GM15510 (cell line): ENCODE data around the gene CMIP.

Source experiments
- POLR2A ChIP-seq: IDR thresholded peaks from 3 replicates; pipeline ENCODE4 v1.6.1; 2011; ENCODE audit warnings: borderline replicate concordance; ENCODE audit not compliant: insufficient read length; ENCODE audit errors: extremely low read depth

CMIP gene

DNA sequence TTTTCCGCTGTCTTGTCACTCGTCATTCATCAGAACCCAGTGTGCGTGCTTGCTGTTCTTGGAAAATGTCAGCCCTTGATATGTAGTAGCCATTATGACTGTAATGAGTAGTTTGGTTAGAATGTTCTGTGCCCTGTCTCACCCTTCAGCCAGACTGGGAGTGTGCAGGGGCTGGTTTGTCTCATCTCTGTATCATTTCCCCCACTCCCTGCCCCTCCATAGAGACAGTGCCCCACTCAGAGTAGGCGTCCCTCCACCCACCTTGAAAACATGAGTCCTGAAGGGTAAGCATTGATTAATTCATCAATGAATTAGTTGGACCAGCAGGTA is 197.5 kb downstream of the CMIP start:
- no peak for TF ChIP-seq POLR2A

DNA sequence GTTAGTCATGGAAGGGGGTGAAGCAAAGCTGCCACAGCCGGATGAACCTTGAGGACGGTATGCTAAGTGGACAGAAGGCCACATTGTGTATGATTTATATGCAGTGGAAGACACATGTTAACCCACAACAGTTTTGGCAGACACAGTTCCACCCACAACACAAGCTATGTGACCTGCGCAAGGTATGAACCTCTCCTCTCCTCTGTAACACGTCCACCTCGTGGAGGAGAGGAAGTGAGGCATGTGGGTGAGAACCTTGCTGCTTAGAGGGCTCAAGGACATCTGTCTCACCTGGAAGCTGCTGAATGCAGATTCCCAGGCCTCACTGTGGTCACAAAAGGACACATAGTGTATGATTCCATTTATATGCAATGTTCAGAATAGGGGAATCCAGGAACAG is 198.3 kb downstream of the CMIP start:
- no peak for TF ChIP-seq POLR2A

DNA sequence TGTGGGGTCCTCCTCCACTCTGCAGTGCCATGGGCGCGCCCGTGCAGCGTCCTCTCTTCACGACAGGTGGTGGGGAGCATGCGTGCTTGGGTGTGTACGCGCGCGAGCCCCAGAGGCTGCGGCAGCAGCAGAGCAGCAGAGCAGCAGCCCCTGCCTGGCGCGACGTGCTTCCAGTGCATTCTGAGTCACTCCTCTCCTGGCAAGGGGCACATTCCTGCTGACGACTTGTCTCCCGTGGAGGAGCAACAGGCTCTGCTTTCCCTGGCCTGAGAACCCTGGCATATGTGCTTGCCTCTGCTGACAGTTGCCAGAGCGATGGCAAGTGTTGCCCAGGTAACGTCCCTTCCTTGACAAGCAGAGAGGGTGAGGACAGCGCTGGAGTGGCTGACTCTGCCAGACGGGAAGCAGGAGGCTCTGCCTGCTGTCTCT is 200.7 kb downstream of the CMIP start:
- no peak for TF ChIP-seq POLR2A

DNA sequence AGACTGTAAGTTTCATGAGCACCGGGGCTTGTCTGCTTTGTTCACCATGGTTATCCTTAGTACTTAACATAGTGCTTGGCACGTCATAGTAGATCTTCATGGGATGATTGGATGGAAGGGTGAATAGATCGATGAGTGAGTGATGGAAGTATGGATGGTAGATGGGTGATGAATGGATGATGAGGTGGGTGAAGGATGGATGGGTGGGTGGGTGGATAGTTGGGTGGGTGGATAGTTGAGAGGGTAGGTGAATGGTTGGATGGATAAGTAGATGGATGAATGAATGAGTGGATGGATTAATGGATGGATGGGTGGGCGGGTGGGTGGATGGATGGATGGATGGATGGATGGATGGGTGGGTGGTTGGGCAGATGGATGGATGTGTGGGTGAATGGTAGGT is 201.3 kb downstream of the CMIP start:
- no peak for TF ChIP-seq POLR2A

DNA sequence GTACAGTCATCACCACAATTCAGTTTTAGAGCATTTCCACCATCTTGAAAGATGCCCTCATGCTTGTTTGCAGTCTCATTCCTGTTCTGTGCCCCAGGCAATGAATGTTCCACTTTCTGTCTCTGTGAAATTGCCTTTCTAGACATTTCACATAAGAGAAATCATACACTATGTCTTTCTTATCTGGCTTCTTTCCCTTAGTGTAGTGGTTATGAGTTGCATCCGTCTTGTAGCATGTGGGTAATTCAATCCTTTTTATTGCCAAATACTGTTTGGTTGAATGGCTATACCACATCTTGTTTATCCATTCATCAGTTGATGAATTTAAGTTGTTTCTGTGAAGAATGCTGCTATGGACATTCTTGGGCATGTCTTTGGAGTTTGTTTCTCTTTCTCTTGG is 202.0 kb downstream of the CMIP start:
- TF ChIP-seq POLR2A, result no peak

DNA sequence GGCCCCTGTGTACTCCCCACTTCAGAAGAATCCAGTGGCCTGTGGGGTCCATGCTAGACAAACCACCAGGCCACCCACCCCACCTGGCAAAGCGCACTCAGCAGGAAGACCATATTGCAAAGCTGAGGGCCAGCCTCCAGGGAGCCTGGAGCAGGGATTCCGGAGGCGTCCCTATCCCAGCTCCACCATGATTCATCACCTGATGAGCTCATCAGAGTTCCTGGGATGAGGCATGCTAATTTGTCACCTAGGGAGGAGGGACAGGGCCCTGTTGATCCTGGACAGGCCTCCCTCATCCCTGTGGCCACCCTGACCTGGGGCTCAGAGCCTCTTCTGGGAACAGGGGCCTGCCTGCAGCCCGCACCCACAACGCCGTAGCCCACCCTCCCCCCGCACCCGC is 202.9 kb downstream of the CMIP start:
- no peak for TF ChIP-seq POLR2A

DNA sequence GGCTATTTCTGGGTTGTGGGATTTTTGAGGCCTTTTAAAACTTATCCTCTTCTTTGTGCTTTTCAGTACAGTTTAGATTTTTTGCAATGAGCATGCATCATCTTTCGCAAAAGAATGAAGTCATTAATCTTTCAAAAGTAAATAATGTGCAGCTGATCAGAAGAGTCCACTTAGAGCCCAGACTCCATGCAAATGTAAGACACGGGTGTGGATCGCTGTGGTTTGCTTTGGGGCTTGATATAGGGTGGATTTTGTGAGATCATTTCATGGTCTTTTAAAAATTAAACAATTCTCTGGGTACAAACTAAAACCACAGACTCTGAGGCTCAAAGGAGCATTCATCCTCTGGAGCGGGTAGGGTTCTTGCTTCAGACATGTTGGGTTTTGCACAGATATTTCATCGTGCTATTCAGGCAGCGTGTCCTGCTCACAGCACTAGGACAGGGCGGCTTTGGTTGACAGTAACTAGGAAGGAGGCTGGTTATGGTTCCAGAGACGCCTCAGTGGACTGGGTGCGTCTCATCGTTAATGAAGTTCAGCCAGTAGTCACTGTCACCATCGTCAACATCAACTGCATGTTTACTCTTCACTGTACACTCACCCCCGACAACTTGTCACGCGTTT is 205.1 kb downstream of the CMIP start:
- no peak for TF ChIP-seq POLR2A

DNA sequence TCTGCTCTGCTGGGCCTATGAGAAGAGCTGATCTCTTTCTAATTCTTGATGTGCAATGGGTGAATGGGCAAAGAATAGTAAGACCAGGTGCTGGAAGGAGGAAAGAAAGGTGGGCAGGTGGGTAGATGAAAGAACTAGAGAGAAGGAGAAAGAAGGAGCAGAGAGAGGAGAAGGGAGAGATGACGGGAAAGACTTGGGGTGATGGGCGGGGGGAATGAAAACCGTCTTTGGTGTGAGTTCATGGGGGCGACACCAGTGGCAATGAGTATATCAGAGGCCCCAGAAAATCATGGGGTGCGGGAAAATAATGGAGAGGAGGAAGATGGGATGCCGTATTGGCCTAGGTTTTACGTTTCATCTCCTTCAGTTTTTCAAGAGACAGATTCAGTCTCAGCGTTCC is 205.7 kb downstream of the CMIP start:
- TF ChIP-seq POLR2A, result no peak

DNA sequence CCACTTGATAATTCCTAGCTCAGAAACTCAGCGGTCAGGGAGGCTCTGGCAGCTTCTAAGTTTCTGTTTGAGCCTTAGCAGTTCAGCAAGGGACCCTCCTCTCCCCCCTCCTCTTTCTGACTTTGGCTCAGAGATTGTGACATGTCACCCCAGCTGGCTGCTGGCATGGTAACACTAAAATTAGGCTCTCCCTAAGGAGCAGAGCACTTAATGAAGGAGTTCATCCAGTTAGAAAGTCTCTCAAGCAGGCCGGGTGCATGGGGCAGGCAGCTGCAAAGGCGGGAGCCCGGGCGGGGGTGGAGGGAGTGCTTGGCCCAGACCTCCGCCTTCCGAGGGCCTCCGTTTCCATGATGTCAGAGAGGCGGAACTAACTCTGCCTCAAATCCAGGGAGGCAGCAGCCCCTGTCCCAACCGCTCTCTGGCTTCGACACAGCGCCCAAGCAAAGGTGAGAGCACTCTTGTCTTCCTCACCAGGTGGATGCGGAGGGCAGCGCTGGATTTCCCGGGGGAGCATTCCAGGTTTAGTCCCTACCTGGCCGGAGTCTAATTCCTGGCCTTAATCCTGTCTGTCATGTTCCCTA is 206.5 kb downstream of the CMIP start:
- TF ChIP-seq POLR2A, result no peak

DNA sequence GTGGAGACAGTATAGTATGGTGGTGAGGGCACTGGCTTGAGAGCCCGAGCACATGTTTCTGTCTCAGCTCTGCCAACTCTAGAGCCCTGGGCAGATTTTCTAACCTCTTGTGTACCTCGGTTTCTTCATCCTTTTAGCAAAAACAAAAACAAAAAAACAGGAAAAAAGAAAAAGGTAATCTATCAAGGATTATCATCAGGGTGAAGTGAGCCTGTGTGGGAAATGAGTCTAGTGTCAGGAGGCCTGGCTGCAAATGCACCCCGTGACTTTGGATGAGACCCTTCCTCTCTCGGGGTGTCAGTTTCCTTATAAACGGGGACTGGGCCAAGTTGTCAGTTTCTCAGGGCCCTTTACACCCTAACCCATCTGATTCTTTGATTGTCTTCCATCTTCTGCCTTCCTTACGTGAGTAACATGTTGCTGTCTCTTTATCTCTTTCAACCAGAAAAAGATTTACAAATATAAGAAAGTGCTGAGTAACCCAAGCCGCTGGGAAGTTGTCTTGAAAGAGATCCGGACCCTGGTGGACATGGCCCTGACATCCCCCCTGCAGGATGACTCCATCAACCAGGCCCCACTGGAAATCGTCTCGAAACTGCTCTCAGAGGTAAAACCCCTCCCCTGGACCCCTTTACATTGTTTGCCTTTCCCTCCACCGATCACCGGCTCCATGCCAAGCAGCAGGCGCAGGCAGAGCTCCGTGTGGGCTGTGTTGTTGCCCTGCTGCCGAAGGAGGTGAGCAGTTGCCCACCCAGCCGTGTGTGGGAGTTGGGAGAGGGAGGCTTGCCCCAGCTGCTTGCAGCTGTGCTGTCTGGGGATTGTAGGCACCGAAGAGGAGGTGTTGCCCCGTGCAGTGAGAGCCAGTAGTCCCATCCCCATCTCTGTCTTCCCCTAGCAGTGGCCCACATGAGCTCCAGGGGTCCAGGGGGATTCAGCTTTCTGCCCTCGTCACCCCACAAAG is 207.4 kb downstream of the CMIP start:
- TF ChIP-seq POLR2A, result no peak

DNA sequence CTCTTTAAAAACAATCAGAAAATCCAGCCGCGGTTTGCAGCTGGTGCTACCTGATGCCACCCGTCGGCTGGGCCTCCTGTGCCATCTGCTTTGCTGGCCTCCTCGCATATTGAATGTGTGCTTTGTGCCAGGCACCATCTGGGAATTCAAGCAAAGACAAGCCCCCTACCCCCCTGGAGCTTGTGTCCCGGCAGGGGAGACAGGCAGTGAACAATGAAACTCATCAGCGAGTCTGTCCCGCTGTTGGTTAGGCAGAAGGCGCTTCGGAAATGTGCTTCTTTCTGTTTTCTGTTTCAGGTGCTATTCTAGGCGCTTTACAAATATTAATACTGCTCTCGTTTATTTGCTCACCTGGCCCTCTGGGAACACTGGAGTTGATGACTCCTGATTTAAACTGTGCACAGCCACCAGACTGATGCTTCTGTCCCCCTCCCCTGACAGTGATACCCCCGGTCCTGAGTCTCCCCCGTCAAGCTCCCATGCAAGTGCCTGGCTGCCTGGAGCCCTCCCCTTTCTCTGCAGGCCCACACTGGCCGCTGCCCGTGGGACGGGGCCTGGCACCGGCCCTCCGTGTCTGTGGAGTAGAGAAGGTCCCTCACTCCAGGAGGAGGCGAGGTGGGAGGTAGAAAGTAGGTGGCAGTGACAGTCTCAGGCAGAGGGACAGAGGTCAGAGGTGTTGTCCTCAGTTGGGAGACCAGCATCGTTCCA is 208.3 kb downstream of the CMIP start:
- no peak for TF ChIP-seq POLR2A

DNA sequence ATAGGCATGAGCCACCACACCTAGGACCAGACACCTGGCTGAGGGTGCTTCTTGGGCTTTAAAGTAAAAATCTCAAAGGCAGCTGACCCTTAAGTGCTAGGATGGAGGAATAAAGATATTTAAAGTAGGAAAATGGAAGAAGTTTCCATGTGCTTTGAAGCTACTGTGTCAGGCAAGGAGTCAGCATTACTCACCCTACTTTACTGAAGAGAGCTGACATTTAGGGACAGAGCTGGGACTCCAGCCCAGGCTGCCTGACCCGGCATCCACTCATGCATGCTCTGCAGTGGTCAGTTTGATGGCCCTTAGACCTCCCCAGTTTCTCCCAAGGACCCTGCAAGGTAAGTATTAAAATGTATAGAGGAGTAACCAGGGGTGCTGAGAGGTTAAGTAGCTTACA is 209.7 kb downstream of the CMIP start:
- no peak for TF ChIP-seq POLR2A

DNA sequence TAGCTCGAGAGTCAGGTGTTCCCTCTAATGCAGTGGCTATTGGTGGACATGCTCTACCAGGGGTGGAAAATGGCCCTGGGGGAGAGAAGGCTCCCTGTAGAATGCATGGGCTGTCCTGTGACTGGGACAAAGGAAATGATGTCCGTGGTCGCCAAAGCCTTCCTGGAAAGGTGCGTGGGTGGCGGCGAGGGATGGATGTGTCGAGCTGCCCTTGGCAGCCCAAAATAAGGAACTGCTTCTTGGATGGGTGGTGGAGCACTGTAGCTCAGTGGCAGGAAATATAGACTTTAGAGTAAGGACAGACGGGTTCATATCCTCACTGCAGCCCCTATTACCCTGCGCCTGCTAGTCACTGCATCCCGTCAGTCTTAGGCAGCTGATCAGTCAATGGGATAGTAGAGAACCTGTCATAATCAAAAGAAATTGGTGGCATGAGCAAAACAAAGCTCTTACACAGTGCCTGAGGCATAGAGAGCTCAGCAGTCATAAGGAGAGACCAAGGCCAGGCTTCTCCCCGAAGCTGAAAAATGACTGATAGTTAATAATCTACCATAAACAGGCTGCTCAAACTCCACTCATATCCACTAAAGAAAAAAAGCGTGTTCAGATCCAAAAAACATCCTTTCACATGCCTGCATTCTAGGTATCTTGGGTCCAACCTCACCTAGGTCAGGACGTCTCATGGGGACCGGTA is 211.0 kb downstream of the CMIP start:
- no peak for TF ChIP-seq POLR2A

DNA sequence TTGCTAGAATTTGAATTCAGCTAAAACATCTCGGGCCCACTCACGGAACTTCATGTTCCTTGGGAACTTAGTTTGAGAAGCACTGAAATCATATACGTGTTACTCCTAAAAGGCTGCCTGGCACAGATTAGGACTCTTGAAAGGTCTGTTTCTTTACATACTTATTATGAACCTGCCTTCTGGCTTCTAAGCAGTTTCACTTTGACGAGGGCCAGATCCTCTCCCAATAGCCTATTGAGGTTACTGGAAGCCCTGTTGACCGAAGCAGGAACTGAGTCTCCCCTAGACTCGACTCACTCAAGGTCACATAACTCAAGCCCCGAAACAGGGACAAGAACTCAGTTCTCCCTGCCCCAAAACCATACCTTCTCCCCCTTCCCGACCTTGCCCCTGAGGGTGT is 212.6 kb downstream of the CMIP start:
- no peak for TF ChIP-seq POLR2A

DNA sequence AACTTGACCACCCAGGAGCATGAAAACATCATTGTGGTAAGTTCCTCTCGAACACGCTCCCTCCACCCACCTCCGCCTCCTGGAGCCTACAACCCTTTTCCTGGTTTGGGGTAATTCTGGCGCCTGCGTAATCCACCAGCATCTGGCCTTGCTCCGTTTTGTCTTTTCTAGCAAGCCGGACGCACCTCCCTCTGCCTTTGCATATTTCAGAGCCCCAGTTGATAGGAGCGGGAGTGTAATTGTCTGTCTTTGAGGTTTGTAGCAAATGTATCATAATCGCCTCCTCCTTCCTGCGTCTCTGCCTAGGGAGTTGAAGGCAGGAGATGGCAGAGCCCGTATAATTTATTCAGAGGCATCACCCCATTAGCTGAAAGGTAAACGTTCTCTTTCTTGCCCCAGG is 213.2 kb downstream of the CMIP start:
- TF ChIP-seq POLR2A, result no peak

DNA sequence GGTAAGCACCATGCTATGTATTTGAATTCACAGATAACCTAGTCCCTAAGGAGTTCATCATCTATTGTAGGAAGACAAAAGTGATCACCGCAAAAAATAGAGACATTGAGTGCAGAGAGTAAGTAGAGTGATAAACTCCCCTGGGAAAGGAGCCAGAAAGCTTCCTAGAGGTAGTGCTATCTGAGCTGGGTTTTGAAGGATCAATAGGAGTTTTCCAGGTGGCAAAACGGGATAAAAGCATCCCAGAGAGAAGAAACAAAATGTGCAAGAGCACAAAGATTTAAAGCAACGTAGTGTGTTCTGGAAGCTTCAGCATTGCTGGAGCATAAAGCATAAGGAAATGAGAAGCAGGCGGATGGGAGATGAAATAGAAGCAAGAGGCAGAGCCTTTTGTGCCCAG is 213.8 kb downstream of the CMIP start:
- TF ChIP-seq POLR2A, result no peak

DNA sequence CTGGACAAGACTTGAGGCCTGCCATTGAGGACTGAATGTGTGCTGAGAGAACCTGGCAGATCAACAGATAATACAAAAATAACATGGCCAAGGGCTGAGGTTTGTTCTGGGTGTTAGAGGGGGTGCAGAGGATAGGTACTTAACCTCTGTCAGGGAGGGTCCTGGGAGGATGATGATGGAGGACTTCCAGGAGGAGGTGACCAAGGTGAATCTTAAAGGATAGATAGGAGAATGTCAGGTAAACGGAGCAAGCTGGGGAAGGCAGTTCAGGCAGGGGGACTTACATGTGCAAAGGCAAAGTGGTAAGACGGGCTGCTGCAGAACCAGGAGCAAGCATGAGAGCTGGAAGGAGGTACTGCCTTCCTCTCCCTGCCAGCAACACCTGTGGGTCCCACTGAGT is 214.6 kb downstream of the CMIP start:
- TF ChIP-seq POLR2A, result no peak
